Loucy (cell line): Measurements from ENCODE around the gene RAB25.

Experiments used
- EZH2phosphoT487 ChIP-seq: fragments of 200-600 bp; IDR thresholded peaks from 2 replicates; pipeline ENCODE4 v1.6.1; 2018; ENCODE audit warnings: antibody characterized with exemption, mild to moderate bottlenecking, moderate library complexity, borderline replicate concordance
- TF ChIP-seq, protein P1 (sequence below): fragments of 200-600 bp; sonication (generic); conservative IDR thresholded peaks from 2 replicates; pipeline ENCODE4 v1.5.1; 2014; ENCODE audit warnings: mild to moderate bottlenecking, antibody characterized with exemption, low read length

DNA sequence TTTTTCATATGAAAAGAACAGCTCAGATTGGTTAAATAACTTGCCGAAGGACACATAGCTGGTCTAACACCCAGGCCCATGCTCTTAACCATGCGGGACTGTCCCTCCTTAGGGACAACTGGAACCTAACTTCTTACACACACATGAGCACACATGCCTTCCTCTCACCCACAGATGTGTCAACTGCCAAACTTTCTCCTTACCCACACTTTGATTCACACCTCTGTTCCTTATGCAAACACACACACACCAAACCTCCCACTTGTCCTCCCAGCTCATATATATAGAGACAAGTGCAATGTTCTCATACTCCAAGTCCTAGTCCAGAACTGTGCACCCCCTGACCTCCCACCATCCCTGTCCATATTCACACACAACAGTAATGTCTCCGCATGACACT lies 4.3 kb downstream of the RAB25 start:
- TF ChIP-seq, protein P1, sequence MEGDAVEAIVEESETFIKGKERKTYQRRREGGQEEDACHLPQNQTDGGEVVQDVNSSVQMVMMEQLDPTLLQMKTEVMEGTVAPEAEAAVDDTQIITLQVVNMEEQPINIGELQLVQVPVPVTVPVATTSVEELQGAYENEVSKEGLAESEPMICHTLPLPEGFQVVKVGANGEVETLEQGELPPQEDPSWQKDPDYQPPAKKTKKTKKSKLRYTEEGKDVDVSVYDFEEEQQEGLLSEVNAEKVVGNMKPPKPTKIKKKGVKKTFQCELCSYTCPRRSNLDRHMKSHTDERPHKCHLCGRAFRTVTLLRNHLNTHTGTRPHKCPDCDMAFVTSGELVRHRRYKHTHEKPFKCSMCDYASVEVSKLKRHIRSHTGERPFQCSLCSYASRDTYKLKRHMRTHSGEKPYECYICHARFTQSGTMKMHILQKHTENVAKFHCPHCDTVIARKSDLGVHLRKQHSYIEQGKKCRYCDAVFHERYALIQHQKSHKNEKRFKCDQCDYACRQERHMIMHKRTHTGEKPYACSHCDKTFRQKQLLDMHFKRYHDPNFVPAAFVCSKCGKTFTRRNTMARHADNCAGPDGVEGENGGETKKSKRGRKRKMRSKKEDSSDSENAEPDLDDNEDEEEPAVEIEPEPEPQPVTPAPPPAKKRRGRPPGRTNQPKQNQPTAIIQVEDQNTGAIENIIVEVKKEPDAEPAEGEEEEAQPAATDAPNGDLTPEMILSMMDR: no peak
- no peak for TF ChIP-seq EZH2phosphoT487
